ENCODE data around the gene ZMPSTE24. TPM values are rescaled to one million over a fixed set of nuclear protein-coding genes. Genes with fewer than 3 reads are reported as not detected.

The ZMPSTE24 gene
- total and polyA plus RNA-seq, 3 donors from 2014 or later, result 22.5 to 31.3 (median 30.4) TPM

DNA sequence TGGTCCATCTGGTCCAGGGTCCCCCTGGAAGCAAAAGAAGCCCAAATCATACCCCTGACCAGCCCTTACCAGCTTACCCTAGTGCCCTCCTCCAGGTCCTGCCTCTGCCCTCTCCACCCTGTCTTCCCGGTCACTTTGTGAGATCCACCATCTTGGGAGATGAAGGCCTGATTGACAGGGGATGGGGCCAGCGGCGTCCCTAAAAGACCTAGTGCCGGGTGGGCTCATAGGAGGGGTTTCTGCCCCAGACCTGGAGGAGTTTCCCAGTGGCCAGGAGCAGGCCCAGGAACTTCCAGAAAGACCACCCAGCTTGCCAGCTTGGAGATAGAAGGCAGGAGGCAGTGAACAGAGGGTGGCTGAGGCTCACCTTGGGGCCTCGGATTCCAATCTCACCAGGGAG is 53.7 kb downstream of the ZMPSTE24 start:
- H3K27me3 ChIP-seq, result no peaks in the 10 kb centered on the region
- no peaks in the 10 kb centered on the region for H3K9me3 ChIP-seq
- intact Hi-C loops (cut with DNase I; ENCODE audit: low total_unique reads), result loop anchor here (10.0 kb wide), 1 partner anchor 167 kb away; no protein-coding TSS in a partner anchor
- no peak overlapping the region for H3K27ac ChIP-seq
- no peak overlapping the region for H3K4me3 ChIP-seq
- peaks cover 11% of the 10 kb centered on the region for H3K4me1 ChIP-seq
- no peak for DNase-seq
- 73 to 96% methylated on average over 4 to 5 of the region's 5 CpGs for WGBS, 2 donors
- H3K36me3 ChIP-seq (ENCODE audit: low read depth, missing control alignments), result no peaks in the 10 kb centered on the region
- TF ChIP-seq POLR2A (IDR thresholded peaks at IDR 0.05), result no peak
- TF ChIP-seq, protein P1, sequence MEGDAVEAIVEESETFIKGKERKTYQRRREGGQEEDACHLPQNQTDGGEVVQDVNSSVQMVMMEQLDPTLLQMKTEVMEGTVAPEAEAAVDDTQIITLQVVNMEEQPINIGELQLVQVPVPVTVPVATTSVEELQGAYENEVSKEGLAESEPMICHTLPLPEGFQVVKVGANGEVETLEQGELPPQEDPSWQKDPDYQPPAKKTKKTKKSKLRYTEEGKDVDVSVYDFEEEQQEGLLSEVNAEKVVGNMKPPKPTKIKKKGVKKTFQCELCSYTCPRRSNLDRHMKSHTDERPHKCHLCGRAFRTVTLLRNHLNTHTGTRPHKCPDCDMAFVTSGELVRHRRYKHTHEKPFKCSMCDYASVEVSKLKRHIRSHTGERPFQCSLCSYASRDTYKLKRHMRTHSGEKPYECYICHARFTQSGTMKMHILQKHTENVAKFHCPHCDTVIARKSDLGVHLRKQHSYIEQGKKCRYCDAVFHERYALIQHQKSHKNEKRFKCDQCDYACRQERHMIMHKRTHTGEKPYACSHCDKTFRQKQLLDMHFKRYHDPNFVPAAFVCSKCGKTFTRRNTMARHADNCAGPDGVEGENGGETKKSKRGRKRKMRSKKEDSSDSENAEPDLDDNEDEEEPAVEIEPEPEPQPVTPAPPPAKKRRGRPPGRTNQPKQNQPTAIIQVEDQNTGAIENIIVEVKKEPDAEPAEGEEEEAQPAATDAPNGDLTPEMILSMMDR (IDR thresholded peaks at IDR 0.05), result no peak

DNA sequence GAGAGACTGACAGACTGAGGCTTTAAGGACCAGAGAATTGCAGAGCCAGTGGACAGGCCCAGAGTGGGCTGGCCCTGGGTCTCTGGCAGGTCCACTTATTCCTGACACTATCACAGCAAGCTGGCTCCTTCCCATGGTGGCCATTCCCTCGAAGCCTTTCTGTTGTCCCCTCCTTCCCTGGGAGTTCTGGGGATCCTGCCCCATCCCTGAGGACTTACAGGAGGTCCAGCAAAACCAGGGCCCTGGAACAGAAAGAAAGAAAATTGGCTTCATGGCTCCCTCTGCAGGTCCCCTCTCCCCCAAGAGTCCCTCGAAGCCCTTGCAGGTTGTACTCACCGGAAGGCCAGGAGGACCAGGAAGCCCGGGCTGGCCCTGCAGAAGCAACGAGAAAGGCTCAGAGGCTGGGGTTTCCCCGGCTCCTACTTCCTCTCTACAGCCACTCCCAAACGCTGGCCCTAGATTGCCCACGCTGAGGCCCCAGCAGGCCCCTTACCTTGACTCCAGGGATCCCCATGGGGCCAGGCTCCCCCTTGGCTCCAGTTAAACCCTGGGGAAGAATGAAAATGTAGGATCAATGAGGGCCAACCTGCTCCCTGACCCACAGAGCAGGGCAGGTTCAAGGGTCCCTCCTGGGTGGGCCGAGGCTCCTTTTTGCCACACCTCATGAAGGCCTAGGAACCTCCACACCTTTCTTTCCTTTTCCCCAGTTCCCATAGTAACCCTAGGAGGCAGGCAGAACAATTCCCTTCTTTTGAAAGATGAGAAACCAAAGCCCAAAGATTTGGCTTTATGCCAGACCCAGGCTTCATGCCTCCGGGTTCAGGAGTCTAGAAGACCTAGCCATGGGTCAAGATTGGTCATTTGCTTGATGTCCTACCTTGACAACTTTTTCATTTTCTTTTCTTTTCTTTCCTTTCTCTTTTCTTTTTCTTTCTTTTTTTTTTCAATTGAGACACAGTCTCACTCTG is 54.5 kb downstream of the ZMPSTE24 start:
- DNase-seq, result no peak
- no peaks in the 10 kb centered on the region for H3K36me3 ChIP-seq (ENCODE audit: low read depth, missing control alignments)
- H3K27ac ChIP-seq, result no peak overlapping the region
- WGBS, 2 donors, result 83 to 86% methylated on average over 4 to 10 of the region's 10 CpGs
- TF ChIP-seq, protein P1 (IDR thresholded peaks at IDR 0.05), result no peak
- TF ChIP-seq POLR2A (IDR thresholded peaks at IDR 0.05), result no peak
- intact Hi-C loops (cut with DNase I; ENCODE audit: low total_unique reads), result loop anchor here (10.0 kb wide), 1 partner anchor 168 kb away; no protein-coding TSS in a partner anchor
- no peak overlapping the region for H3K4me3 ChIP-seq
- H3K27me3 ChIP-seq, result no peaks in the 10 kb centered on the region
- H3K9me3 ChIP-seq, result no peaks in the 10 kb centered on the region
- H3K4me1 ChIP-seq, result peaks cover 17% of the 10 kb centered on the region

DNA sequence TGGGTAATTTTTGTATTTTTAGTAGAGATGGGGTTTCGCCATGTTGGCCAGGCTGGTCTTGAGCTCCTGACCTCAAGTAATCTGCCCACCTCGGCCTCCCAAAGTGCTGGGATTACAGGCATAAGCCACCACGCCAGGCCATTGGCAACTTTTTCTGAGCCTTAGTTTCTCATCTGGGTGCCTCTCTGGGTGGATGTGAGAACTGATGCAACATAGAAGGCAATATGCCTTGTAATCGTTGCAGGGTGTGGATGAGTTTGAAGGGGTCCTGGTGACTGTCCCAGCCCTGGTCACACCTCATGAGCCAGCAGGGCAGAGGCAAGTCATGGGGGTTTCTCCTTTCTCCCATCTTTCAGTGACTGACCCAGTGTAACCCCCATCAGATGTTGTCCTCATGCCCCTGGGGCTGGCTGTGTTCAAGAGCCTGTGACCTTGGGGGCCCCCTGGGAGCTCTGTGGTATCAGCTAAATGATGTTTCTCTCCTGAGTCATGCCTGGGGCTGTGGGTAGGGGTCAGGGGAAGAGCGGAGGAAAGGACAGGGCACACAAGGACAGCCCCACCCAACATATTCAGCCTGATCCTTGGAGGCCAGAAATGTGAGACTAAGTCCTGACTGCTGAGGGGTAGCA is 55.4 kb downstream of the ZMPSTE24 start:
- Histone ChIP-seq H3K27me3 (no peaks in the 10 kb centered on the region), H3K27ac (no peak overlapping the region), H3K4me3 (no peak overlapping the region), H3K4me1 (peaks cover 13% of the 10 kb centered on the region), H3K36me3 (ENCODE audit: low read depth, missing control alignments) (no peaks in the 10 kb centered on the region), H3K9me3 (no peaks in the 10 kb centered on the region)
- 87 to 88% methylated on average over 3 to 5 of the region's 5 CpGs for WGBS, 2 donors
- DNase-seq, result no peak
- no peak for TF ChIP-seq POLR2A (IDR thresholded peaks at IDR 0.05)
- TF ChIP-seq, protein P1 (IDR thresholded peaks at IDR 0.05), result no peak
- intact Hi-C loops (cut with DNase I; ENCODE audit: low total_unique reads), result loop anchor here (10.0 kb wide), 1 partner anchor 169 kb away; no protein-coding TSS in a partner anchor

DNA sequence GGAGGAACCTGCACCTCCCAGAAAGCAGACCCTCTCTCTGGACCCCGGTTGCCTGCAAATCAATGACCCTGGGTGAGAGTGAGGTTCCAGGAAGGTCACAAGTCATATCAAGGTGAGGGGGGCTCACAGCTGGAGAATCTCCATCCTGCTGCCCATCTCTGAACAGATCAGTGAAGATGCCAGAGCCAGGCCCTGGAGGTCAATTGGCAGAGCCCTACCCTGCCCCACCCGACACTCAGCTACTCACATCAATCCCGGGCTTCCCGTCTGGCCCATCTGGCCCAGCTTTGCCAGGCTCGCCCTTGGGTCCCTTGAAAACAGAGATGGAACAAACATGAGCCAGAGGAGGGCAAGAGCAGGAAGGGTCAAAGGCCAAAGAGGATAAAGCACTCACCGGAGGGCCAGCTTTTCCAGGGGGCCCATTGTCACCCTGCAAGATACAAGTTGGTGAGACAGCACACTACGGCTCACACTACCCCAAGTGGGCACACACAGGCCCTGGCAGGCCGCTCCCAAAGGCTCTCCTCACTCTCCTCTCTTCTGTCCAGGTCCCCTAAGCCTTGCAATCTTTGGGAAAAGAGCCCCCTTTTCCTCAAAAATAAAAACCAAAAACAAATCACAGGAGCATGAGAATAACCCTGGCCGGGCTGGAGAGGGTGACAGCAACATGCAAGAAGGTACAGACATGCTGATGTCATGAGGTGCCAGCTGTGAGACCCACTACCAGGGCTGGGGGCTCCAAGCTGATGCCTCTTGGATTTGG is 56.1 kb downstream of the ZMPSTE24 start:
- intact Hi-C loops (cut with DNase I; ENCODE audit: low total_unique reads), result loop anchor here (10.0 kb wide), 1 partner anchor 169 kb away; no protein-coding TSS in a partner anchor
- TF ChIP-seq, protein P1 (IDR thresholded peaks at IDR 0.05), result no peak
- TF ChIP-seq POLR2A (IDR thresholded peaks at IDR 0.05), result no peak
- 89% methylated on average over 9 of the region's 9 CpGs for WGBS, 2 donors

More for the DNA sequence above, 56.1 kb downstream of the ZMPSTE24 start:
- no peaks in the 10 kb centered on the region for H3K27me3 ChIP-seq
- no peak overlapping the region for H3K27ac ChIP-seq
- H3K4me3 ChIP-seq, result no peak overlapping the region
- no peak for DNase-seq
- H3K9me3 ChIP-seq, result no peaks in the 10 kb centered on the region
- no peaks in the 10 kb centered on the region for H3K36me3 ChIP-seq (ENCODE audit: low read depth, missing control alignments)
- peaks cover 11% of the 10 kb centered on the region for H3K4me1 ChIP-seq

Measured in testis (tissue), 3 donors.